Retinal pigment epithelial cell (primary cell): ENCODE results near the gene SULT1C4.

Experiments used
- DNase-seq: peaks from one replicate; pipeline ENCODE4 v3.0.0-alpha.2; 2010; ENCODE audit warnings: low read depth
- H3K4me3 ChIP-seq: 2 replicates; pipeline ENCODE4 v1.5.1; 2011; ENCODE audit warnings: mild to moderate bottlenecking, low read length, control low read depth, moderate library complexity
- CTCF ChIP-seq: conservative IDR thresholded peaks from 2 replicates; pipeline ENCODE4 v1.5.1; 2011; ENCODE audit warnings: low read depth, low read length, control low read depth, inconsistent platforms

The SULT1C4 gene

GRCh38 chr2:108363908-108364225 lies 13.9 kb upstream of the SULT1C4 start:
- TF ChIP-seq CTCF = no peak
- H3K4me3 ChIP-seq = no peak overlapping the region
- no peak for DNase-seq

GRCh38 chr2:108364676-108365297 lies 13.0 kb upstream of the SULT1C4 start:
- no peak for DNase-seq
- TF ChIP-seq CTCF = no peak

GRCh38 chr2:108365656-108366055 lies 12.1 kb upstream of the SULT1C4 start:
- no peak for TF ChIP-seq CTCF
- no peak for DNase-seq
- no peak overlapping the region for H3K4me3 ChIP-seq

More at GRCh38 chr2:108364676-108365297, 13.0 kb upstream of the SULT1C4 start:
- H3K4me3 ChIP-seq = no peak overlapping the region

GRCh38 chr2:108367014-108367413 lies 10.7 kb upstream of the SULT1C4 start:
- no peak for DNase-seq
- H3K4me3 ChIP-seq = no peak overlapping the region
- no peak for TF ChIP-seq CTCF

- no peak overlapping the region for H3K4me3 ChIP-seq
- TF ChIP-seq CTCF = no peak
- no peak for DNase-seq
Measured at GRCh38 chr2:108367561-108368175, 10.1 kb upstream of the SULT1C4 start.

- TF ChIP-seq CTCF = no peak
- no peak overlapping the region for H3K4me3 ChIP-seq
- no peak for DNase-seq
Measured at GRCh38 chr2:108369153-108369552, 8.6 kb upstream of the SULT1C4 start.

GRCh38 chr2:108370080-108370479 lies 7.7 kb upstream of the SULT1C4 start:
- H3K4me3 ChIP-seq = no peak overlapping the region
- DNase-seq = no peak

More at GRCh38 chr2:108370080-108370479, 7.7 kb upstream of the SULT1C4 start:
- no peak for TF ChIP-seq CTCF
